Gastrocnemius medialis (tissue), 4 donors: ENCODE results near the gene TEX19. TPM values are rescaled to one million over a fixed set of nuclear protein-coding genes. Genes with fewer than 3 reads are reported as not detected.

Source experiments
- ATAC-seq, 2 donors: fragments of 150-250 bp; one replicate each; pipeline ENCODE4 v1.9.1; 2016
- DNase-seq, 2 donors: peaks; one replicate each; pipeline ENCODE4 v3.0.0-alpha.2; 2019
- H3K27ac ChIP-seq, 4 donors: fragments of 200-600 bp; sonication (generic); 1 replicate in 1 of 4; 2 replicates in 3 of 4; pipeline ENCODE4 v1.5.1; 2016 to 2018; ENCODE audit warnings: mild to moderate bottlenecking in 2 of 4, moderate library complexity in 1 of 4
- H3K27me3 ChIP-seq, 3 donors: fragments of 200-600 bp; sonication (generic) in 2 of 3; 1 replicate in 1 of 3; 2 replicates in 2 of 3; pipeline versions ENCODE4 v1.5.1 to v1.6.0; 2016 to 2019; ENCODE audit warnings: mild to moderate bottlenecking in 1 of 3, moderate library complexity in 1 of 3
- H3K36me3 ChIP-seq, 2 donors: fragments of 200-600 bp; sonication (generic) in 1 of 2; one replicate each; pipeline ENCODE4 v1.5.1; 2017 to 2018
- H3K4me1 ChIP-seq, 2 donors: fragments of 200-600 bp; sonication (generic) in 1 of 2; one replicate each; pipeline ENCODE4 v1.5.1; 2016 to 2017; ENCODE audit warnings: mild to moderate bottlenecking in 2 of 2
- H3K4me3 ChIP-seq, 4 donors: fragments of 200-600 bp; sonication (generic) in 3 of 4; 1 replicate in 1 of 4; 2 replicates in 3 of 4; pipeline ENCODE4 v1.5.1; 2016 to 2019; ENCODE audit warnings: mild to moderate bottlenecking in 2 of 4
- H3K9me3 ChIP-seq, 3 donors: fragments of 200-600 bp; sonication (generic) in 2 of 3; 1 replicate in 1 of 3; 2 replicates in 2 of 3; pipeline ENCODE4 v1.5.1; 2016 to 2019
- POLR2A ChIP-seq, 2 donors: fragments of 450-650 bp; IDR thresholded peaks; one replicate each; pipeline ENCODE4 v1.6.1; 2017; ENCODE audit warnings: antibody characterized with exemption in 2 of 2, mild to moderate bottlenecking in 2 of 2, moderate library complexity in 2 of 2
- in situ Hi-C, 4 donors: fragments of 200-750 bp; cut with MboI; loops; one replicate each; pipeline versions ENCODE4 v1.15.0 to v1.8.0; 2017; ENCODE audit warnings: low sequenced_read_pairs in 4 of 4
- intact Hi-C: fragments of 100-400 bp; cut with DNase I; formaldehyde crosslinking; loops from one replicate; pipeline ENCODE4 v1.15.1; 2023; ENCODE audit warnings: low total_unique reads
- total RNA-seq, 4 donors: library from RNA; depleted of rRNA; stranded (reverse); fragments of >200 nt; gene quantifications; one replicate each; pipeline versions ENCODE4 v1.1.0 to v1.2.3, GENCODE V29; 2016
- TF ChIP-seq, protein P1 (sequence below), 5 experiments: fragments of 450-650 bp in 3 of 5; fragments of 200-600 bp in 2 of 5; sonication (generic) in 2 of 5; IDR thresholded peaks in 4 of 5; conservative IDR thresholded peaks in 1 of 5; 1 replicate in 4 of 5; 2 replicates in 1 of 5; pipeline ENCODE4 v1.5.1; 2016 to 2019; ENCODE audit warnings: antibody characterized with exemption in 5 of 5, mild to moderate bottlenecking in 3 of 5, moderate library complexity in 3 of 5

The TEX19 gene
- total RNA-seq, 4 donors from 2014 or later = 0.40 TPM; not detected in 3

DNA sequence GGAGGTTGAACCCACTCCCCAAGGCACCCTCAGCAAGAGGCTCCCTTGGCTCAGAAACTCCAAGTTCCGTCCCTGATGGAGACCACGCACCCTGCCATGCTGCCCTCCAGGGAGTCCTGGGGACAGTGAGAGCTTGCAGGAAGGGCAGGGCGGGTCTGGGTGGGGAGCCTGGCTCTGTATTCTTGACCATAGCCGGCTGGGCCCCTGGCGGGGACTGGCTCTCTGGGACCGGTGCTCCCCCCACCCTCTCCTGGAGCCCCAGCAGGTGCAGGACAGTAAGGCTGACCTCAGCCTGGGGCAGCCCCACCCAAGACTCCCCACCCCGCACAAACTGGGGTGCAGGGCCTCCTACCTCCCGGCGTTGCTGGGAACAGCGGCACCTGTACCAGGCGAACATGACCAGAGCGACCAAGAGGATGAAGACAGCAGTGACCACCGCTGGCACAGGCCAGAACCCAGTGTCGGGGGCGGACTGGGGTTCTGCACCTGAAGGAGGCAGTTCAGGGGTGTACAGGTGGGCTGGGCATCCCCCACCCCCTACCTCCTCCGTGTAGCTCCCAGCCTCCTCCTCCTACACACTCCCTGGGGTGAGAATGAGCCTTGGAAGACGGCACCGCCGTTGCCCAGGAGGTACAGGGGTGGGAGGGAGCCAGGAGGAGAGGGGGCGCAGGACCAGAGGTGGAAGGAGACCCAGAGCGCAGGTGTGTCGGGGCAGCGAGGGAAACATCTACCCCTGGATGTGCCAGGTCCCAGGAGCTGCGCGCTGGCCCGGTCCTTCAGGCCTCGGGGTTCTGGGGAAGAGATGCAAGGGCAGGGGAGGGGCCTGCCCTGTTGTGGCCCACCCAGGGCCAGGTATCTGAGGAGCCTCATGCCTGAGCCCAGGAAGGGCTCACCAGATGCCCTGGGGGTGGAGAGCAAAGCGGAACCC lies 36.3 kb upstream of the TEX19 start:
- in situ Hi-C loops (loop anchor here in 3 of 4 donors (10.0 kb wide), 1 partner anchor 118 kb away; no protein-coding TSS in a partner anchor), intact Hi-C loops (no loop called here)
- no peaks in the 10 kb centered on the region for H3K27me3 ChIP-seq
- no peak overlapping the region for H3K4me3 ChIP-seq
- DNase-seq = no peak
- TF ChIP-seq, protein P1, sequence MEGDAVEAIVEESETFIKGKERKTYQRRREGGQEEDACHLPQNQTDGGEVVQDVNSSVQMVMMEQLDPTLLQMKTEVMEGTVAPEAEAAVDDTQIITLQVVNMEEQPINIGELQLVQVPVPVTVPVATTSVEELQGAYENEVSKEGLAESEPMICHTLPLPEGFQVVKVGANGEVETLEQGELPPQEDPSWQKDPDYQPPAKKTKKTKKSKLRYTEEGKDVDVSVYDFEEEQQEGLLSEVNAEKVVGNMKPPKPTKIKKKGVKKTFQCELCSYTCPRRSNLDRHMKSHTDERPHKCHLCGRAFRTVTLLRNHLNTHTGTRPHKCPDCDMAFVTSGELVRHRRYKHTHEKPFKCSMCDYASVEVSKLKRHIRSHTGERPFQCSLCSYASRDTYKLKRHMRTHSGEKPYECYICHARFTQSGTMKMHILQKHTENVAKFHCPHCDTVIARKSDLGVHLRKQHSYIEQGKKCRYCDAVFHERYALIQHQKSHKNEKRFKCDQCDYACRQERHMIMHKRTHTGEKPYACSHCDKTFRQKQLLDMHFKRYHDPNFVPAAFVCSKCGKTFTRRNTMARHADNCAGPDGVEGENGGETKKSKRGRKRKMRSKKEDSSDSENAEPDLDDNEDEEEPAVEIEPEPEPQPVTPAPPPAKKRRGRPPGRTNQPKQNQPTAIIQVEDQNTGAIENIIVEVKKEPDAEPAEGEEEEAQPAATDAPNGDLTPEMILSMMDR (IDR thresholded peaks at IDR 0.05 in 4 of 5, conservative IDR thresholded peaks at IDR 0.05 in 1 of 5) = no peak
- no peak for TF ChIP-seq POLR2A (IDR thresholded peaks at IDR 0.05)
- no peaks in the 10 kb centered on the region for H3K9me3 ChIP-seq
- no peaks in the 10 kb centered on the region for H3K36me3 ChIP-seq
- no peaks in the 10 kb centered on the region for H3K4me1 ChIP-seq
- no peak overlapping the region for H3K27ac ChIP-seq
- ATAC-seq = no peak

DNA sequence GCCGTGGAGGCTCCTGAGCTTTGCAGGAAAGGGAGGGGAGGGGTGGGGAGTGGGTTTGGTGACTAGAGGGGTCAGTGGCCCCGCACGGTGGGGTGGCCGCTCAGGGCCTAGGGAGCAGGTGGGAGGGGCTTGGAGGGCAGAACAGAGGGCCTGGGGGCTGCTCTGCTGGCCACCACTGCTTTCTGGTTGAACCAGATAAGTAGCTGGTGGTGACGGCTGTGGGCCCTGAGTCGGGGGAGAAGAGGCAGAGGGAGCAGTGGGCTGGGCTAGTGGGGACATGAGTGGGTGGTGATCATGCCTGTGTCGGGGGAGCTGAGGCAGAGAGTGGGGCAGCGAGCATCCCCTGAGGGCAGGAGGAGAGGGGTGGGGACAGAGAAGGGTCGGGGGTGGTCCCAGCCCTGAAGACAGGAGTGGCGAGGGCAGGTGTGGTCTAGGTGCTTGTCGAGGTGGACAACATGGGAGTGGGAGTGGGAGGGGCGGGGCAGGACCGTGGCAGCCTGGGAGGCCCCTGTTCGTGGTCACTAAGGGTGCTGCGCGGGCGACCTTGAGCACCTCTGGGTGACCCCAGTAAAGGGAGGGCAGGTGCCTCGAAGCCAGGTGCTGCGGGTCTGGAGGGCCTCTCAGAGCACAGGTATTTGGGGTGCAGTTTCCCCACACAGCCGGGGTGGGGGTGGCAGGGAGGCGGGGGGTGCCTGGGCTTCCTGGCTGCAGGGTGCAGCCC lies 35.4 kb upstream of the TEX19 start:
- intact Hi-C loops = no loop called here

DNA sequence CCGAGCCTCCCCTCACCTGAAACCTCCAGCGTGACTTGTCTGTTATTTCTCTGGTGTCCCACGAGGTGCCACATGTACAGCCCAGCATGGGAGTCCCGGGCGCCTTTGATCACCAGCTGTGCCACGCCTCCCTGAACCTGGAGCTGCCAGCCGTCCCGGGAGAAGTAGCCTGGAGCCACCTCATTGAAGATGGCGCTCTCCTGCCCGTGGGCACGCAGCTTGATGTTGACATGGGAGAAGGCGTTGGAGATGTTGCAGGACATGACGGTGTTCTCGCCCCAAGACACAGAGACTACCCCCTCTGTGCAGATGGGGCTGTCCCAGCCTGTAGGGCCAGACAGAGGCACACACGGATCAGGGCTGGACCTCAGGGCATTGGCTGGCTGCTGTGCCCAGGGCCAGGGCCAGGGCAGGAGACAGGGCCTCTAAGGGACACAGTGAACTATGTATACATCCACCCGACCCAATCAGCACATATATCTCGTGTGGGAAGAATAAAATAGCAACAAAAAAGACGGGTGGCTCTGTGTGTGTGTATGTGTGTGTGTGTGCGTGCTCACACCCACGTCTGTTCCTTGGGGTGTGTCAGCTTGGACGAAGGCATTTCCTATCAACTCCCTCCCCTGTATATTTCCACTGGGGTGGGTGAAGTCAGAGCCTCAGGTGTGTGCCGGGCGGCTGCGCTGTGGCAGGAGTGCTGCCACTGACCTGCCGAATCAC lies 34.3 kb upstream of the TEX19 start:
- ATAC-seq (no peak), DNase-seq (no peak)
- H3K27ac ChIP-seq = no peak overlapping the region
- intact Hi-C loops (no loop called here), in situ Hi-C loops (loop anchor here in 3 of 4 donors (10.0 kb wide), 1 partner anchor 120 kb away; no protein-coding TSS in a partner anchor)
- peaks cover 2 to 9% (median 6%) of the 10 kb centered on the region in 3 donors for H3K27me3 ChIP-seq
- H3K9me3 ChIP-seq = no peaks in the 10 kb centered on the region
- H3K36me3 ChIP-seq = no peaks in the 10 kb centered on the region
- peaks cover 0 to under 1% of the 10 kb centered on the region in 2 donors for H3K4me1 ChIP-seq
- no peak overlapping the region for H3K4me3 ChIP-seq
- TF ChIP-seq POLR2A (IDR thresholded peaks at IDR 0.05) = no peak
- TF ChIP-seq, protein P1 (IDR thresholded peaks at IDR 0.05 in 4 of 5, conservative IDR thresholded peaks at IDR 0.05 in 1 of 5) = no peak

More for the DNA sequence above, 35.4 kb upstream of the TEX19 start:
- no peak overlapping the region for H3K27ac ChIP-seq
- H3K27me3 ChIP-seq = no peaks in the 10 kb centered on the region
- TF ChIP-seq, protein P1 (IDR thresholded peaks at IDR 0.05 in 4 of 5, conservative IDR thresholded peaks at IDR 0.05 in 1 of 5) = no peak
- TF ChIP-seq POLR2A (IDR thresholded peaks at IDR 0.05) = no peak
- DNase-seq (no peak), ATAC-seq (no peak)
- H3K9me3 ChIP-seq = no peaks in the 10 kb centered on the region
- in situ Hi-C loops = loop anchor here in 3 of 4 donors (10.0 kb wide), 1 partner anchor 119 kb away; no protein-coding TSS in a partner anchor
- no peaks in the 10 kb centered on the region for H3K4me1 ChIP-seq
- H3K4me3 ChIP-seq = no peak overlapping the region
- H3K36me3 ChIP-seq = no peaks in the 10 kb centered on the region
